Right atrium auricular region (tissue), 2 donors: ENCODE data around the gene SPINK7. TPM values are rescaled to one million over a fixed set of nuclear protein-coding genes. Genes with fewer than 3 reads are reported as not detected.
A peak's percentile ranks its signal among the peaks of the same experiment; 100 is the strongest.
"Not testable (repeated sequence)": the region's sequence is repeated elsewhere in the genome, so short reads cannot be mapped to it uniquely, and the experiment has no call there.

Experiments
- DNase-seq: peaks from one replicate; pipeline ENCODE4 v3.0.0-alpha.2; 2019; ENCODE audit warnings: low spot score
- H3K27ac ChIP-seq, 2 donors: fragments of 200-600 bp; sonication (generic); 1 replicate in 1 of 2; 2 replicates in 1 of 2; pipeline ENCODE4 v1.5.1; 2016 to 2019
- H3K27me3 ChIP-seq, 2 donors: fragments of 200-600 bp; sonication (generic); one replicate each; pipeline versions ENCODE4 v1.5.1 to v1.6.0; 2017 to 2019
- H3K36me3 ChIP-seq: fragments of 200-600 bp; sonication (generic); one replicate; pipeline ENCODE4 v1.5.1; 2016
- H3K4me1 ChIP-seq, 2 donors: fragments of 200-600 bp; sonication (generic); one replicate each; pipeline versions ENCODE4 v1.5.1 to v1.6.0; 2017 to 2019
- H3K4me3 ChIP-seq, 2 donors: fragments of 200-600 bp; sonication (generic); 1 replicate in 1 of 2; 2 replicates in 1 of 2; pipeline ENCODE4 v1.5.1; 2017 to 2019; ENCODE audit warnings: mild to moderate bottlenecking in 1 of 2, moderate library complexity in 1 of 2
- H3K9me3 ChIP-seq, 2 donors: fragments of 200-600 bp; sonication (generic); one replicate each; pipeline ENCODE4 v1.5.1; 2019
- total RNA-seq, 2 donors: library from RNA; depleted of rRNA; stranded (reverse); fragments of >200 nt; gene quantifications; one replicate each; pipeline ENCODE4 v1.1.0, GENCODE V29; 2016
- TF ChIP-seq, protein P1 (sequence below), 2 donors: fragments of 200-600 bp; sonication (generic); IDR thresholded peaks; one replicate each; pipeline ENCODE4 v1.5.1; 2019; ENCODE audit warnings: antibody characterized with exemption in 2 of 2

SPINK7 gene
- not detected for total RNA-seq

DNA sequence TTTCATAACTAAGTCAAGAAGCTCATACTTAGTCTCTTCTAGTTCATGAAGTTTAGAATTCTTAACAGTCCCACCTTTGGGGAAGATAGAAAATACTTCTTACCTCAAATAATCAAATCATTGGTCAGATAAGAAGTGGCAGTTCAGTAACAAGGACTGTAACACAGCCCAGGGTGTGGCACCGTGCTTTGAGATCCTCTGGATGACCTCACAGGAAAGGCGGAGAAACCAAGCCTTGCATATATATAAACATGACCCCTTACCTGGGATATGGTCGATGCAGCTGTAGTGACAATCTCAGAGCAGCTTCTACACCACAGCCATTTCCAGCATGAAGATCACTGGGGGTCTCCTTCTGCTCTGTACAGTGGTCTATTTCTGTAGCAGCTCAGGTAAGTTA lies at the start of gene SPINK7:
Gene SPINK7 (plus strand): TSS at position 271 of the 400 bp plus-strand sequence. CDS start 61 bp downstream, at position 332.
- Histone ChIP-seq H3K4me1 (no peaks in the 10 kb centered on the region), H3K27me3 (no peaks in the 10 kb centered on the region), H3K27ac (no peak within 1 kb of the TSS), H3K9me3 (no peaks in the 10 kb centered on the region), H3K4me3 (no peak within 1 kb of the TSS), H3K36me3 (no peaks in the 10 kb centered on the region)
- no peak for DNase-seq
- TF ChIP-seq, protein P1, sequence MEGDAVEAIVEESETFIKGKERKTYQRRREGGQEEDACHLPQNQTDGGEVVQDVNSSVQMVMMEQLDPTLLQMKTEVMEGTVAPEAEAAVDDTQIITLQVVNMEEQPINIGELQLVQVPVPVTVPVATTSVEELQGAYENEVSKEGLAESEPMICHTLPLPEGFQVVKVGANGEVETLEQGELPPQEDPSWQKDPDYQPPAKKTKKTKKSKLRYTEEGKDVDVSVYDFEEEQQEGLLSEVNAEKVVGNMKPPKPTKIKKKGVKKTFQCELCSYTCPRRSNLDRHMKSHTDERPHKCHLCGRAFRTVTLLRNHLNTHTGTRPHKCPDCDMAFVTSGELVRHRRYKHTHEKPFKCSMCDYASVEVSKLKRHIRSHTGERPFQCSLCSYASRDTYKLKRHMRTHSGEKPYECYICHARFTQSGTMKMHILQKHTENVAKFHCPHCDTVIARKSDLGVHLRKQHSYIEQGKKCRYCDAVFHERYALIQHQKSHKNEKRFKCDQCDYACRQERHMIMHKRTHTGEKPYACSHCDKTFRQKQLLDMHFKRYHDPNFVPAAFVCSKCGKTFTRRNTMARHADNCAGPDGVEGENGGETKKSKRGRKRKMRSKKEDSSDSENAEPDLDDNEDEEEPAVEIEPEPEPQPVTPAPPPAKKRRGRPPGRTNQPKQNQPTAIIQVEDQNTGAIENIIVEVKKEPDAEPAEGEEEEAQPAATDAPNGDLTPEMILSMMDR (IDR thresholded peaks at IDR 0.05): no peak

DNA sequence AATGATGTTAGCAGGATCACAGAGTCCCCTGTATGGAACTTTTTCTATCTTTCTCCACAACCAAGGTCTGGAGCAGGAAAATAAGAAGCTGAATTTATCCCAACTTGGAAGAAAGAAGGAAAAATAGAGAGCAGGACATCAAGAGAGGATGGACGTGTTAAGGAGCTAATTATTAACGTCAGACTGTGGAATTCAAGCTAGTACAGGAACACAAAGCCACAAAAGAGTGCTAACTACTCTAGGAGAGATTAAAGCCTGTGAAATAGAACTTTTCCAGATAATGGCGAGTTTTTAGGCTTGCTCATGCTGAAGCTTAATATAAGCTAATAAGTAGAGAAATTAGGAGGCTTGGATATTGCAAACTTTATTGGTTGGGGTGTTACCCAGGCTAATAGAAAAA lies 44.3 kb upstream of the SPINK7 start:
- H3K36me3 ChIP-seq: no peaks in the 10 kb centered on the region
- TF ChIP-seq, protein P1 (IDR thresholded peaks at IDR 0.05): no peak
- H3K4me3 ChIP-seq: no peak overlapping the region
- no peak overlapping the region for H3K27ac ChIP-seq
- no peaks in the 10 kb centered on the region for H3K27me3 ChIP-seq
- peaks cover 0 to 8% of the 10 kb centered on the region in 2 donors for H3K9me3 ChIP-seq
- no peak for DNase-seq
- no peaks in the 10 kb centered on the region for H3K4me1 ChIP-seq

DNA sequence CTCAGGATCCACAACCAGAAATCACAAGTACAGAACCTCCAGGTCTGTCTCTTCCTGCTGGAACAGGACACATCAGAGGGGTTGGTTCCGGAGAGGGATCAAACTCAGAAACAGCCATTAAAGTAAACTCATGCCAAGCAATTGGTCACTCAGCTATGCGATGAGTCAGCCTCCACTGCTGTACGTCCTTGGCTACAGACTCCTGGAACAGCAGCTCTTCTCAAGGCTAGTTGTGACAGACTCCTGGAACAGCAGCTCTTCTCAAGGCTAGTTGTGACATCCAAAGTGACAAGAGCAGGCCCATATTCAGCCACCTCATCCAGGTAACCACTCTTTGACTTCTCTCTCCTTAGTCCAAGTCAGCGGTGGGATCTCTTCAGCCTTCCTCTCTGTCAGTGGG lies 43.7 kb upstream of the SPINK7 start, which contains the start of gene SPINK13:
Gene SPINK13 (plus strand): TSS at position 229 of the 400 bp plus-strand sequence. CDS start 1,279 bp downstream, outside the sequence.
- no peaks in the 10 kb centered on the region for H3K4me1 ChIP-seq
- no peaks in the 10 kb centered on the region for H3K36me3 ChIP-seq
- no peak within 1 kb of the TSS for H3K4me3 ChIP-seq
- TF ChIP-seq, protein P1 (IDR thresholded peaks at IDR 0.05): no peak
- peaks cover 0 to 8% of the 10 kb centered on the region in 2 donors for H3K9me3 ChIP-seq
- no peaks in the 10 kb centered on the region for H3K27me3 ChIP-seq
- DNase-seq: peak; percentile 61
- no peak within 1 kb of the TSS for H3K27ac ChIP-seq

DNA sequence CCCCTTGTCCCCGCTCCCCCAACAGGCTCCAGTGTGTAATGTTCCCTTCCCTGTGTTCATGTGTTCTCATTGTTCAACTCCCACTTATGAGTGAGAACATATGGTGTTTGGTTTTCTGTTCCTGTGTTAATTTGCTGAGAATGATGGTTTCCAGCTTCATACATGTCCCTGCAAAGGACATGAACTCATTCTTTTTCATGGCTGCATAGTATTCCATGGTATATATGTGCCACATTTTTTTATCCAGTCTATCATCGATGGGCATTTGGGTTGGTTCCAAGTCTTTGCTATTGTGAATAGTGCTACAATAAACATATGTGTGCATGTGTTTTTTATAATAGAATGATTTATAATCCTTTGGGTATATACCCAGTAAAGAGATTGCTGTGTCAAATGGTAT lies 37.1 kb upstream of the SPINK7 start:
- DNase-seq, H3K27me3 ChIP-seq, H3K36me3 ChIP-seq, H3K4me3 ChIP-seq, H3K4me1 ChIP-seq, H3K27ac ChIP-seq: not testable (repeated sequence)
- H3K9me3 ChIP-seq: peaks cover 0 to 14% of the 10 kb centered on the region in 2 donors

DNA sequence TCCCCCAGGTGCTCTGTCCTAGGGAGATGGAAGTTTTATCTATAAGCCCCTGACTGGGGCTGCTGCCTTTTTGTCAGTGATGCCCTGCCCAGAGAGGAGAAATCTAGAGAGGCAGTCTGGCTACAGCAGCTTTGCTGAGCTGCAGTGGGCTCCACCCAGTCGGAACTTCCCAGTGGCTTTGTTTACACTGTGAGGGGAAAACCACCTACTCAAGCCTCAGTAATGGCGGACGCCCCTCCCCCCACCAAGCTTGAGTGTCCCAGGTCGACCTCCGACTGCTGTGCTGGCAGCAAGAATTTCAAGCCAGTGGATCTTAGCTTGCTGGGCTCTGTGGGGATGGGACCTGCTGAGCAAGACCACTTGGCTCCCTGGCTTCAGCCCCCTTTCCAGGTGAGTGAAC lies 31.3 kb upstream of the SPINK7 start:
- not testable (repeated sequence) for H3K27ac ChIP-seq, DNase-seq, H3K4me3 ChIP-seq, H3K27me3 ChIP-seq, H3K36me3 ChIP-seq, H3K4me1 ChIP-seq
- H3K9me3 ChIP-seq: peaks cover 0 to 12% of the 10 kb centered on the region in 2 donors

DNA sequence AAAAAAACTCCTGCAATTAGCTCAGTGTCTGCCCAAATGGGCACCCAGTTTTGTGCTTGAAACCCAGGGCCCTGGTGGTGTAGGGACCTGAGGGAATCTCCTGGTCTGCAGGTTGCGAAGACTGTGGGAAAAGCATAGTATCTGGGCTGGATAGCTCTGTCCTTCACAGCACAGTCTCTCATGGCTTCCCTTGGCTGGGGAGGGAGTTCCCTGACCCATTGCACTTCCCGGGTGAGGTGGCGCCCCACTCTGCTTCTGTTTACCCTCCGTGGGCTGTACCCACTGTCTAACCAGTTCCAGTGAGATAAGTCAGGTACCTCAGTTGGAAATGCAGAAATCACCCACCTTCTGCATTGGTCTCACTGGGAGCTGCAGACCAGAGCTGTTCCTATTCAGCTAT lies 30.9 kb upstream of the SPINK7 start:
- H3K27me3 ChIP-seq, DNase-seq, H3K36me3 ChIP-seq, H3K4me3 ChIP-seq, H3K4me1 ChIP-seq, H3K27ac ChIP-seq, H3K9me3 ChIP-seq: not testable (repeated sequence)

DNA sequence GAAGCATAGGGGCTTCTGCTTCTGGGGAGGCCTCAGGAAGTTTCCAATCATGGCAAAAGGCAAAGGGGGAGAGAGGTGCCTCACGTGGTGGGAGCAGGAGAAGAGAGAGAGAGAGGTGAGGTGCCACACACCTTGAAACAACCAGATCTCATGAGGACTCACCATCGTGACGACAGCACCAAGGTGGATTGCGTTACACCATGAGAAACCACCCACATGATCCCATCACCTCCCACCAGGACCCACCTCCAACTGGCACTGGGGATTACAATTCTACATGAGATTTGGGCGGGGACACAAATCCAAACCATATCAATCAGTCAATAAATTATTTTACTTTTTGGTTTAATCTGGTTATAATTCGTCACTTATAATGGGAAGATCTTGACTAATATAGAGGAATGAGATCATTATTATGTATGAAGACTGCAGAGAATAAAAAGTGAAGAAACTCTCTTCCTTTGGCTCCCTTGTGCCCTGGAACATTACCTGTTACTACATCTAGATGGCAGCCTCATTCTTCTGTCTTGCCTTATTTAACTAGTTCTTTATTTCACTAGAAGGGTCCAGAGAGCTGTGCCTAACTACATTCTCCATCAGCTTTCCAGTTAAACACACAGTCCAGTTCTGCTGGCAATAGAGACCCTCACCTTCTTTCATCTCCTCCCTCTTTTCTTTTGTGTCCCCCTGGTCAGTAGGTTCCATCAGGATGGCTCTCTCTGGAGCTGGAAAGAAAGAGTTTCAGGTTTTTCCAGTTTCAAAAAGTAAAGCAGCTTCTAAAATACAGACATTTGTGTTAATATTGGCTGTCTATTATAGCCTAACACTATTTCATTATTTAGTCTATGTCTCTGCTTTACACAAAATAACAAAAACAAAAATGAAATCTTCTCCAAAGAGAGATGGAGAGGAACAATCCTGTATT lies 21.7 kb upstream of the SPINK7 start:
- Histone ChIP-seq H3K36me3 (no peaks in the 10 kb centered on the region), H3K4me1 (no peaks in the 10 kb centered on the region), H3K9me3 (no peaks in the 10 kb centered on the region), H3K4me3 (no peak overlapping the region), H3K27ac (no peak overlapping the region), H3K27me3 (no peaks in the 10 kb centered on the region)
- no peak for DNase-seq
- TF ChIP-seq, protein P1 (IDR thresholded peaks at IDR 0.05): peak; percentile 33 to 67
